Measurements from ENCODE around the gene NOP14. TPM values are rescaled to one million over a fixed set of nuclear protein-coding genes. Genes with fewer than 3 reads are reported as not detected.

Gene NOP14
- polyA plus RNA-seq, 2 of the 4 experiments (the other 2 are of a cell fraction) = 18.9 to 30.2 TPM

DNA sequence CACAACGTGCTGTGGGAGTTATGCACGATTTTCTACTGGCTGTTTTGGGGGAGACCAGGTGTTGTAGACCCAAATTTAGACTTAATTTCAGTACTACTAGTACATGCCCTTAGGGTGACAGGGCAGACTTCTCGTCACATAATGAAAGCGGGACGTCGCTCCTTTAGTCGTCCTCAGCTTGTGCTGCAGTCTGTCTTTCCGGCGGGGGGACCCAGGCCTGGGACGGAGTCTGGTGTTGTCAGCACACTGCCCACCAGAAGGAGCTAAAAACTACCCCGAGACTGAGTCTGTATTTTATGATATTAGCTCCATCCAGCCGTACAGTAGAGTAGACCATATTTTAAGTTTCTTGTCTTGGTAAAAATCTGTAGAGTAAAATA, 35.5 kb downstream of the NOP14 start:
- Histone ChIP-seq H3K4me3 (no peak overlapping the region), H3K4me2 (no peak overlapping the region), H3K9me3 (no peaks in the 10 kb centered on the region), H3K4me1 (peaks cover 2% of the 10 kb centered on the region; the same call in 1 of the 3 replicates), H3K27ac (no peak overlapping the region)
- ATAC-seq = no peak
- POLR2A ChIA-PET = no interaction called here
- FAIRE-seq = no peak
- CTCF ChIA-PET = no interaction called here
- DNase-seq (ENCODE audit: low read depth in 1 of 2, low spot score in 1 of 2) = no peak
- WGBS (ENCODE audit: missing lambda C conversion rate) = 91% methylated on average over 12 of the region's 12 CpGs
- TF ChIP-seq NR3C1 (IDR thresholded peaks at IDR 0.05) = no peak
- TF ChIP-seq, protein P1, sequence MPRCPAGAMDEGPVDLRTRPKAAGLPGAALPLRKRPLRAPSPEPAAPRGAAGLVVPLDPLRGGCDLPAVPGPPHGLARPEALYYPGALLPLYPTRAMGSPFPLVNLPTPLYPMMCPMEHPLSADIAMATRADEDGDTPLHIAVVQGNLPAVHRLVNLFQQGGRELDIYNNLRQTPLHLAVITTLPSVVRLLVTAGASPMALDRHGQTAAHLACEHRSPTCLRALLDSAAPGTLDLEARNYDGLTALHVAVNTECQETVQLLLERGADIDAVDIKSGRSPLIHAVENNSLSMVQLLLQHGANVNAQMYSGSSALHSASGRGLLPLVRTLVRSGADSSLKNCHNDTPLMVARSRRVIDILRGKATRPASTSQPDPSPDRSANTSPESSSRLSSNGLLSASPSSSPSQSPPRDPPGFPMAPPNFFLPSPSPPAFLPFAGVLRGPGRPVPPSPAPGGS (IDR thresholded peaks at IDR 0.05) = no peak

DNA sequence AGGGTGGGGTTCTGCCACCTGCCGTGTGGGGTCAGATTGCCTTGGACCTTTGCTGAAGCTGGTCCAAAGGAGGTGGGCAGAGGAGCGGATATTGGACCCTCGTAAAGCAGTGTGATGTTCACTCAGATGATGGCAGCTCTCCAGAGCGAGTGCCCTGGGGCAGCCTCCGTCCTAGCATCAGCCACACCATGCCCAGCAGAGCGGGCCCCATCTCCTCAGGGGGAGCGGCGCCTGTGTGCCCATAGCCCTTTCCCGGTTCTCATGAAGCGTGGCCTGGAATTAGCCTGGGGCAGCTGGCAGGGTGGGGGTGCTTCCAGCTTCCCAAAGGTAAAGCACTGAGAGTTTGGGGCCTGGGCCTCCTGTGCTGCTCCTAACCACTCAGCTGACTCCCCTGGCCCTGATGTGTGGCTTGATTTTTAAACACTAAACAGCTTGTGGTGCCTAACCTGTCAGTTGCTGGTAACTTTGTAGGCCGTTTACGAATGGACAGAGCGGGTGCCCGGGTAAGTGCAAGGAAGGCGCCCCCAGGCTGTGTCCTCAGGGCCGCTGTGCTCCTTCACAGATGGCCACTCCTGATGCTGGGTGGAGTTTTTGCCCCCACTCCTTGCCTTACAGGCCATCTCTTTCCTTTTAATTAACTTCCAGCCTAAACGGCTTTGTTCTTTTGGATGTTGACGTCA, 36.0 kb downstream of the NOP14 start:
- FAIRE-seq (no peak), ATAC-seq (no peak), DNase-seq (ENCODE audit: low read depth in 1 of 2, low spot score in 1 of 2) (no peak)
- Histone ChIP-seq H3K27ac (no peak overlapping the region), H3K4me1 (no peaks in the 10 kb centered on the region), H3K4me3 (no peak overlapping the region), H3K4me2 (no peak overlapping the region), H3K9me3 (no peaks in the 10 kb centered on the region)
- no peak for TF ChIP-seq EHF (CRISPR knock-in tag; IDR thresholded peaks at IDR 0.05)
- TF ChIP-seq CBX8 (IDR thresholded peaks at IDR 0.05) = no peak
- ChIA-PET POLR2A (no interaction called here), CTCF (no interaction called here)
- WGBS (ENCODE audit: missing lambda C conversion rate) = 91% methylated on average over 8 of the region's 18 CpGs

DNA sequence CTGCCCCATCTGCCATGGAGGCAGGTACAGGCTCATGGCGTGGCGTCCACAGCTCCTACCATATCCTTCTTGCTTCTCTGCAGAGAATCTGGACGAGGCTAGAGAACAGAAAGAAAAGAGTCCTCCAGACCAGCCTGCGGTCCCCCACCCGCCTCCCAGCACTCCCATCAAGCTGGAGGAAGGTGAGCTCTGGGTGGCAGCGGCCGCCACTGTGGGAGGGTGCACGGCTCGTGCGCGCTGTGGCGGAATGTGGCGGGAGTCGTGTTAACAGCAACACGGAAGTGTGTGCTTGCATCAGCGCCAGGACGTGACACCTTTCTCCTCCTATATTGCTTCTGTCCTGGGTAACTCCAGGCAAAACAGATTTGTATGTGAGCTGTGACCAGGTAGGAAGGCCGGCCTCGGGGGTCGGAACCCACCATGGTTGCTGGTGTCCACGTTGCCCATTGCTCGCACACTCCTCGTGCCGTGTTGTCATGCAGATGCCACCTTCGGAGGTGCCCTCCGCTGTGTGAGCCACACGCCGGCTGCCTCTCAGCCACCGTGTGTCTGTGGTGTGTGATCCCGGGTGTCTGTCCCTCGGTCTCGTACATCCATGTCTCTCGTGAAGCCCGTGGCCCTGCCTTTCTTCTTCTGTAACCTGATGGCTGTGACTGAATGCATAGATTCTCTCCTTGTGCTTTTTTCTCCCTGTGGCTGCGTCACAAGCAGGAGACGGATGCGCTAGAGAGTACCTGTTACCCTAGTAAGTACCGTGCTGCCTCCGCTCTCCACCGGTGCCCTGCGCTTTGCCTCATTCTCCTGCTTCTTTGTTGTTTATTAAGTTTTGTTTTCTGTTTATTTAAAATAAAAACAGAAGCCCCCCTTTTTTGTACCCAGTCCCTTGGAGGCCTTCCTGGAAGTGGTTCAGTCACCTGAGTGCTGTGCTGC, 37.0 kb downstream of the NOP14 start:
- POLR2A ChIA-PET = no interaction called here
- Histone ChIP-seq H3K9me3 (no peaks in the 10 kb centered on the region), H3K27ac (no peak overlapping the region), H3K4me3 (no peak overlapping the region), H3K4me2 (no peak overlapping the region), H3K4me1 (no peaks in the 10 kb centered on the region)
- ATAC-seq = no peak
- 89% methylated on average over 35 of the region's 41 CpGs for WGBS (ENCODE audit: missing lambda C conversion rate)
- no peak for FAIRE-seq
- CTCF ChIA-PET = no interaction called here
- DNase-seq (ENCODE audit: low read depth in 1 of 2, low spot score in 1 of 2) = no peak
- TF ChIP-seq, protein P2, sequence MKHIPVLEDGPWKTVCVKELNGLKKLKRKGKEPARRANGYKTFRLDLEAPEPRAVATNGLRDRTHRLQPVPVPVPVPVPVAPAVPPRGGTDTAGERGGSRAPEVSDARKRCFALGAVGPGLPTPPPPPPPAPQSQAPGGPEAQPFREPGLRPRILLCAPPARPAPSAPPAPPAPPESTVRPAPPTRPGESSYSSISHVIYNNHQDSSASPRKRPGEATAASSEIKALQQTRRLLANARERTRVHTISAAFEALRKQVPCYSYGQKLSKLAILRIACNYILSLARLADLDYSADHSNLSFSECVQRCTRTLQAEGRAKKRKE (CRISPR knock-in tag; IDR thresholded peaks at IDR 0.05; ENCODE audit: low read depth) = no peak
- TF ChIP-seq, protein P3, sequence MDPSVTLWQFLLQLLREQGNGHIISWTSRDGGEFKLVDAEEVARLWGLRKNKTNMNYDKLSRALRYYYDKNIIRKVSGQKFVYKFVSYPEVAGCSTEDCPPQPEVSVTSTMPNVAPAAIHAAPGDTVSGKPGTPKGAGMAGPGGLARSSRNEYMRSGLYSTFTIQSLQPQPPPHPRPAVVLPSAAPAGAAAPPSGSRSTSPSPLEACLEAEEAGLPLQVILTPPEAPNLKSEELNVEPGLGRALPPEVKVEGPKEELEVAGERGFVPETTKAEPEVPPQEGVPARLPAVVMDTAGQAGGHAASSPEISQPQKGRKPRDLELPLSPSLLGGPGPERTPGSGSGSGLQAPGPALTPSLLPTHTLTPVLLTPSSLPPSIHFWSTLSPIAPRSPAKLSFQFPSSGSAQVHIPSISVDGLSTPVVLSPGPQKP (IDR thresholded peaks at IDR 0.05; ENCODE audit: low read depth, low read length) = no peak
- TF ChIP-seq RARB (CRISPR knock-in tag; IDR thresholded peaks at IDR 0.05) (no peak), CBX8 (IDR thresholded peaks at IDR 0.05) (no peak), FOSB (CRISPR knock-in tag; IDR thresholded peaks at IDR 0.05) (no peak), MYC (IDR thresholded peaks at IDR 0.05; ENCODE audit: borderline replicate concordance, low read length) (no peak), SREBF2 (IDR thresholded peaks at IDR 0.05) (no peak), ZNF302 (CRISPR knock-in tag; IDR thresholded peaks at IDR 0.05) (no peak), RAD21 (conservative IDR thresholded peaks at IDR 0.05 in 1 of 2, IDR thresholded peaks at IDR 0.05 in 1 of 2) (no peak), RFX5 (IDR thresholded peaks at IDR 0.05) (no peak), POLR2A (IDR thresholded peaks at IDR 0.05; ENCODE audit: low read length) (no peak), JUNB (IDR thresholded peaks at IDR 0.05) (no peak), KDM5A (IDR thresholded peaks at IDR 0.05) (no peak), GATA3 (IDR thresholded peaks at IDR 0.05; ENCODE audit: borderline replicate concordance) (no peak), RCOR1 (IDR thresholded peaks at IDR 0.05; ENCODE audit: low read depth, low read length) (no peak), SMC3 (IDR thresholded peaks at IDR 0.05) (no peak), HOXB5 (CRISPR knock-in tag; IDR thresholded peaks at IDR 0.05) (no peak), JUN (IDR thresholded peaks at IDR 0.05) (no peak)
- TF ChIP-seq, protein P4, sequence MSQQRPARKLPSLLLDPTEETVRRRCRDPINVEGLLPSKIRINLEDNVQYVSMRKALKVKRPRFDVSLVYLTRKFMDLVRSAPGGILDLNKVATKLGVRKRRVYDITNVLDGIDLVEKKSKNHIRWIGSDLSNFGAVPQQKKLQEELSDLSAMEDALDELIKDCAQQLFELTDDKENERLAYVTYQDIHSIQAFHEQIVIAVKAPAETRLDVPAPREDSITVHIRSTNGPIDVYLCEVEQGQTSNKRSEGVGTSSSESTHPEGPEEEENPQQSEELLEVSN (IDR thresholded peaks at IDR 0.05; ENCODE audit: borderline replicate concordance, low read depth) = no peak
- TF ChIP-seq, protein P5, sequence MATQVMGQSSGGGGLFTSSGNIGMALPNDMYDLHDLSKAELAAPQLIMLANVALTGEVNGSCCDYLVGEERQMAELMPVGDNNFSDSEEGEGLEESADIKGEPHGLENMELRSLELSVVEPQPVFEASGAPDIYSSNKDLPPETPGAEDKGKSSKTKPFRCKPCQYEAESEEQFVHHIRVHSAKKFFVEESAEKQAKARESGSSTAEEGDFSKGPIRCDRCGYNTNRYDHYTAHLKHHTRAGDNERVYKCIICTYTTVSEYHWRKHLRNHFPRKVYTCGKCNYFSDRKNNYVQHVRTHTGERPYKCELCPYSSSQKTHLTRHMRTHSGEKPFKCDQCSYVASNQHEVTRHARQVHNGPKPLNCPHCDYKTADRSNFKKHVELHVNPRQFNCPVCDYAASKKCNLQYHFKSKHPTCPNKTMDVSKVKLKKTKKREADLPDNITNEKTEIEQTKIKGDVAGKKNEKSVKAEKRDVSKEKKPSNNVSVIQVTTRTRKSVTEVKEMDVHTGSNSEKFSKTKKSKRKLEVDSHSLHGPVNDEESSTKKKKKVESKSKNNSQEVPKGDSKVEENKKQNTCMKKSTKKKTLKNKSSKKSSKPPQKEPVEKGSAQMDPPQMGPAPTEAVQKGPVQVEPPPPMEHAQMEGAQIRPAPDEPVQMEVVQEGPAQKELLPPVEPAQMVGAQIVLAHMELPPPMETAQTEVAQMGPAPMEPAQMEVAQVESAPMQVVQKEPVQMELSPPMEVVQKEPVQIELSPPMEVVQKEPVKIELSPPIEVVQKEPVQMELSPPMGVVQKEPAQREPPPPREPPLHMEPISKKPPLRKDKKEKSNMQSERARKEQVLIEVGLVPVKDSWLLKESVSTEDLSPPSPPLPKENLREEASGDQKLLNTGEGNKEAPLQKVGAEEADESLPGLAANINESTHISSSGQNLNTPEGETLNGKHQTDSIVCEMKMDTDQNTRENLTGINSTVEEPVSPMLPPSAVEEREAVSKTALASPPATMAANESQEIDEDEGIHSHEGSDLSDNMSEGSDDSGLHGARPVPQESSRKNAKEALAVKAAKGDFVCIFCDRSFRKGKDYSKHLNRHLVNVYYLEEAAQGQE (IDR thresholded peaks at IDR 0.05) = no peak

Measured in A549 (cell line).